OCI-LY1 (cell line): Measurements from ENCODE around the gene NR0B2.
"Not testable (repeated sequence)": the region's sequence is repeated elsewhere in the genome, so short reads cannot be mapped to it uniquely, and the experiment has no call there.

ENCODE experiments used
- EZH2 ChIP-seq: fragments of 200-600 bp; sonication (generic), shearing (Covaris generic); IDR thresholded peaks from 2 replicates; pipeline ENCODE4 v1.8.0; 2017; ENCODE audit warnings: borderline replicate concordance, mixed run types, mild to moderate bottlenecking, antibody characterized with exemption, low read length, moderate library complexity, mixed read lengths
- TF ChIP-seq, protein P1 (sequence below): fragments of 200-600 bp; sonication (generic), shearing (Covaris generic); IDR thresholded peaks from 2 replicates; pipeline ENCODE4 v1.5.1; 2017; ENCODE audit warnings: mild to moderate bottlenecking, antibody characterized with exemption, low read length, moderate library complexity, mixed read lengths

DNA sequence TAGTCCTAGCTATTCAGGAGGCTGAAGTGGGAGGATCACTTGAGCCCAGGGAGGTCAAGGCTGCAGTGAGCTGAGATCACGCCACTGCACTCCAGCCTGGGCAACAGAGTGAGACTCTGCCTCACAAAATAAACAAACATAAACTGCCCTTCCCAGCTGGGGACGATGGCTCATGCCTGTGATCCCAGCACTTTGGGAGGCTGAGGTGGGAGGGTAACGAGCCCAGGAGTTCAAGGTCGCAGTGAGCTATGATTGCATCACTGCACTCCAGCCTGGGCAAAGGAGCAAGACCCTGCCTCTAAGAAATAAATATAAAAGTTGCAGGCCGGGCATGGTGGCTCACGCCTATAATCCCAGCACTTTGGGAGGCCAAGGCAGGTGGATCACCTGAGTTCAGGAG lies 32.2 kb downstream of the NR0B2 start:
- TF ChIP-seq, protein P1, sequence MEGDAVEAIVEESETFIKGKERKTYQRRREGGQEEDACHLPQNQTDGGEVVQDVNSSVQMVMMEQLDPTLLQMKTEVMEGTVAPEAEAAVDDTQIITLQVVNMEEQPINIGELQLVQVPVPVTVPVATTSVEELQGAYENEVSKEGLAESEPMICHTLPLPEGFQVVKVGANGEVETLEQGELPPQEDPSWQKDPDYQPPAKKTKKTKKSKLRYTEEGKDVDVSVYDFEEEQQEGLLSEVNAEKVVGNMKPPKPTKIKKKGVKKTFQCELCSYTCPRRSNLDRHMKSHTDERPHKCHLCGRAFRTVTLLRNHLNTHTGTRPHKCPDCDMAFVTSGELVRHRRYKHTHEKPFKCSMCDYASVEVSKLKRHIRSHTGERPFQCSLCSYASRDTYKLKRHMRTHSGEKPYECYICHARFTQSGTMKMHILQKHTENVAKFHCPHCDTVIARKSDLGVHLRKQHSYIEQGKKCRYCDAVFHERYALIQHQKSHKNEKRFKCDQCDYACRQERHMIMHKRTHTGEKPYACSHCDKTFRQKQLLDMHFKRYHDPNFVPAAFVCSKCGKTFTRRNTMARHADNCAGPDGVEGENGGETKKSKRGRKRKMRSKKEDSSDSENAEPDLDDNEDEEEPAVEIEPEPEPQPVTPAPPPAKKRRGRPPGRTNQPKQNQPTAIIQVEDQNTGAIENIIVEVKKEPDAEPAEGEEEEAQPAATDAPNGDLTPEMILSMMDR = not testable (repeated sequence)
- not testable (repeated sequence) for TF ChIP-seq EZH2
